CD4-positive, alpha-beta T cell (primary cell): ENCODE results near the gene DNHD1. TPM values are rescaled to one million over a fixed set of nuclear protein-coding genes. Genes with fewer than 3 reads are reported as not detected.

Experiments used
- ATAC-seq: fragments of 200-7000 bp; cut with Tn5 transposase; one replicate; pipeline ENCODE4 v1.10.0; 2022; ENCODE audit warnings: mild to moderate bottlenecking; ENCODE audit not compliant: poor library complexity
- CTCF ChIA-PET: fragments of 350-600 bp; sonication (Branson Sonifier 250); formaldehyde crosslinking; loops from one replicate; lab custom pipeline; 2021; ENCODE audit warnings: antibody characterized with exemption, inconsistent platforms; lab: Charles Lee
- POLR2A ChIA-PET: fragments of 350-600 bp; sonication (Branson Sonifier 250); formaldehyde crosslinking; loops from one replicate; lab custom pipeline; 2021; ENCODE audit warnings: antibody characterized with exemption, inconsistent platforms; lab: Charles Lee
- DNase-seq, 14 experiments: peaks; one replicate each; pipeline ENCODE4 v3.0.0-alpha.2; 2013 to 2020; ENCODE audit warnings: mixed read lengths in 2 of 14
- H3K27ac ChIP-seq, 2 donors: one replicate each; pipeline versions ENCODE4 v1.5.1 to v1.7.0; 2013; ENCODE audit warnings: low read length in 2 of 2, low read depth in 1 of 2, mild to moderate bottlenecking in 1 of 2
- H3K27me3 ChIP-seq, 2 experiments: 1 replicate in 1 of 2; 2 replicates in 1 of 2; pipeline versions ENCODE4 v1.6.1 to v1.7.0; 2013; ENCODE audit warnings: low read length in 2 of 2, control low read depth in 1 of 2, mild to moderate bottlenecking in 1 of 2, moderate library complexity in 1 of 2; ENCODE audit not compliant: insufficient read depth in 2 of 2, control insufficient read depth in 1 of 2
- H3K36me3 ChIP-seq: one replicate; pipeline ENCODE4 v1.6.1; 2013; ENCODE audit warnings: low read length, control low read depth; ENCODE audit not compliant: insufficient read depth
- H3K4me1 ChIP-seq: one replicate; pipeline ENCODE4 v1.6.1; 2013; ENCODE audit warnings: low read length, control low read depth; ENCODE audit not compliant: insufficient read depth
- H3K4me3 ChIP-seq: one replicate; pipeline ENCODE4 v1.5.1; 2013; ENCODE audit warnings: mild to moderate bottlenecking, low read length, moderate library complexity
- H3K9me3 ChIP-seq, 2 experiments: 1 replicate in 1 of 2; 2 replicates in 1 of 2; pipeline versions ENCODE4 v1.6.1 to v1.7.0; 2013; ENCODE audit warnings: low read length in 2 of 2, mild to moderate bottlenecking in 2 of 2, control low read depth in 1 of 2, moderate library complexity in 1 of 2; ENCODE audit not compliant: control insufficient read depth in 1 of 2, insufficient read depth in 1 of 2
- H3K27ac Mint-ChIP-seq: one replicate; pipeline ENCODE4 v1.8.0; 2020; ENCODE audit warnings: mixed read lengths
- H3K27me3 Mint-ChIP-seq: one replicate; pipeline ENCODE4 v1.8.0; 2021; ENCODE audit warnings: mixed read lengths
- H3K36me3 Mint-ChIP-seq: one replicate; pipeline ENCODE4 v1.8.0; 2021; ENCODE audit warnings: low read depth, mixed read lengths
- H3K4me1 Mint-ChIP-seq: one replicate; pipeline ENCODE4 v1.8.0; 2021; ENCODE audit warnings: low read depth, mixed read lengths
- H3K4me3 Mint-ChIP-seq: one replicate; pipeline ENCODE4 v1.8.0; 2020; ENCODE audit warnings: mild to moderate bottlenecking, mixed read lengths
- H3K9me3 Mint-ChIP-seq: one replicate; pipeline ENCODE4 v1.8.0; 2020; ENCODE audit warnings: mixed read lengths
- intact Hi-C, 2 experiments: fragments of 100-400 bp; cut with DNase I in 1 of 2; cut with micrococcal nuclease in 1 of 2; formaldehyde crosslinking; loops; one replicate each; pipeline versions ENCODE4 v1.15.1 to v1.9.0; 2023 to 2025; cut with DNase I, micrococcal nuclease
- total RNA-seq, 174 experiments: library from RNA in 2 of 174; stranded (reverse) in 2 of 174; gene quantifications; one replicate each; pipeline ENCODE4 v1.2.3 and lab custom pipeline; 2021 to 2026
- TF ChIP-seq, protein P1 (sequence below): fragments of 200-600 bp; IDR thresholded peaks from one replicate; pipeline ENCODE4 v1.8.0; 2022; ENCODE audit warnings: antibody characterized with exemption, mild to moderate bottlenecking

The DNHD1 gene
- total RNA-seq, 2 experiments from 2014 or later, result 44.1 to 46.8 TPM

DNA sequence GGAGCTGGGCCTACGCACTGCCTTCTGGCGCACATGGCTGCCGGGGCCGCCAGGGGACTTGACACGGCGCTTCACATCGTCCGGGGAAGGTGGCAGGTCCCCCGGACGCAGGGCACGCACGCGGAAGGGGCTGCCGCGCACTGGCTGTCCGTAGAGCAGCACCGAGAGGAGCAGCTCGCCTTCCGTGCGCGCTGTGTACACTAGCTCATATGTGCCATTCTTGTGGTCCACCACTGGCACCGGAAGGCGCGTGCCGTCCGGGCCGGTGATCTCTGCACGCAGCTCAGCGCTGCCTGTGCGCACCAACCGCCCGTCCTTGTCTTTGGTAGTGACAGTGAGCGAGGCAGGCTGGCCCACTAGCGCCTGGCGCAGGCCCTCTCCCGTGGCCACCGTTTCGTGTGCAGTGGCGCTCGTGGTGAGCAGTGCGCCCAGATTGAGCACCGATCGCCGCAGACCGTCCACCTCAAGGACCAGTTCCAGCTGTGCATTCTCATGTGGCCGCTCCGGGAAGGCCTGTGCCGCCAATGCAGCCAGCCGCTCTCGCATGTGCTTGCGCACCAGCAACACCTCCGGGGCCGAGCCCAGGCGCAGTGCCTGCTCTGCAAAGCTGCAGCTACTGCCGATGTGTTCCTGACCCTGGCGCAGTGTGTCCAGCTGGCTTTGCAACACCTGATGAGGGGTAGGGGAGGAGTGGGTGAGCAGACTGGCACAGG lies 40.6 kb upstream of the DNHD1 start:
- Histone ChIP-seq H3K27ac (no peak overlapping the region), H3K27me3 (no peaks in the 10 kb centered on the region), H3K4me1 (no peaks in the 10 kb centered on the region), H3K4me3 (no peak overlapping the region), H3K36me3 (peaks cover 38% of the 10 kb centered on the region), H3K9me3 (no peaks in the 10 kb centered on the region)
- Mint-ChIP-seq H3K27me3 (no peaks in the 10 kb centered on the region), H3K4me1 (no peaks in the 10 kb centered on the region), H3K36me3 (peaks cover 28% of the 10 kb centered on the region), H3K4me3 (no peak overlapping the region), H3K27ac (no peak overlapping the region), H3K9me3 (no peaks in the 10 kb centered on the region)
- DNase-seq (no peak), ATAC-seq (no peak)
- intact Hi-C loops, result no loop called here
- TF ChIP-seq, protein P1, sequence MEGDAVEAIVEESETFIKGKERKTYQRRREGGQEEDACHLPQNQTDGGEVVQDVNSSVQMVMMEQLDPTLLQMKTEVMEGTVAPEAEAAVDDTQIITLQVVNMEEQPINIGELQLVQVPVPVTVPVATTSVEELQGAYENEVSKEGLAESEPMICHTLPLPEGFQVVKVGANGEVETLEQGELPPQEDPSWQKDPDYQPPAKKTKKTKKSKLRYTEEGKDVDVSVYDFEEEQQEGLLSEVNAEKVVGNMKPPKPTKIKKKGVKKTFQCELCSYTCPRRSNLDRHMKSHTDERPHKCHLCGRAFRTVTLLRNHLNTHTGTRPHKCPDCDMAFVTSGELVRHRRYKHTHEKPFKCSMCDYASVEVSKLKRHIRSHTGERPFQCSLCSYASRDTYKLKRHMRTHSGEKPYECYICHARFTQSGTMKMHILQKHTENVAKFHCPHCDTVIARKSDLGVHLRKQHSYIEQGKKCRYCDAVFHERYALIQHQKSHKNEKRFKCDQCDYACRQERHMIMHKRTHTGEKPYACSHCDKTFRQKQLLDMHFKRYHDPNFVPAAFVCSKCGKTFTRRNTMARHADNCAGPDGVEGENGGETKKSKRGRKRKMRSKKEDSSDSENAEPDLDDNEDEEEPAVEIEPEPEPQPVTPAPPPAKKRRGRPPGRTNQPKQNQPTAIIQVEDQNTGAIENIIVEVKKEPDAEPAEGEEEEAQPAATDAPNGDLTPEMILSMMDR, result no peak
- ChIA-PET POLR2A (no interaction called here), CTCF (no interaction called here)

DNA sequence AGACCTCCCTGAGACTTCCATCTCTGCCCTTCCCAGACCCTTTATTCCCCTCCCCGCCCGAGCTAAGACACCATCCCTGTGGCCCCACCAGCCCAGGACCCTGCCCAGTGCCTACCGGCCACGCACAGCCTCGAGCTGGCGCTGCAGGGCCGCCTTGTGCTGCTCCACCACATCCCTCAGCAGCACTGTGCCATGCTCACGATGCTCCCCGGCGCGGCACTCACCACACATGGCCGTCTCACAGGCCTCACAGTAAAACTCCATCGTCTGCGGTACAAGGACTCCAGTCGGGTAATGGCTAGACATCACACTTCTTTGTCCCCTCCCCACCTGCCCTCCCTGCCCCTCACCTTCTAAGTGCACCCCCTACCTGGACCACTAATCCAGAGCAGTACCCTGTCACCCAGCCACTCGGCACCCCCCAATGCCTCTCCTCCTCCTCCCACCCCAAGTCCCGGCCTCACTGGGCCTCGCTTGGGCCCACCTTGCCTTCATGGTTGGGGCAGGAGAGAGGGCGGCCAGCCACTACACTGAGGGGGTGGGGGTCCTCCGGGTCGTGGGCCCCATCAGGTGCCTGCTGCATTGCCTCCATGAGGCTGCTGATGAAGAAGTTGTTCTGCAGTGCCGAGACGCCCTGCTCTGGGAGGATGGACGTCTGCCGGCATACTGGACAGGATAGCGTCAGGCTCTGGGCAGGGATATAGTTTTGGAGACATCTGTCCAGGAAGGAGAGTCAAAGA lies 39.3 kb upstream of the DNHD1 start:
- peaks cover 35% of the 10 kb centered on the region for H3K36me3 ChIP-seq
- H3K27ac ChIP-seq, result no peak overlapping the region
- ATAC-seq (no peak), DNase-seq (no peak)
- Mint-ChIP-seq H3K9me3 (no peaks in the 10 kb centered on the region), H3K27me3 (no peaks in the 10 kb centered on the region), H3K36me3 (peaks cover 32% of the 10 kb centered on the region), H3K27ac (no peak overlapping the region), H3K4me3 (no peak overlapping the region), H3K4me1 (no peaks in the 10 kb centered on the region)
- ChIA-PET POLR2A (no interaction called here), CTCF (no interaction called here)
- H3K4me1 ChIP-seq, result no peaks in the 10 kb centered on the region
- H3K4me3 ChIP-seq, result no peak overlapping the region
- H3K27me3 ChIP-seq, result no peaks in the 10 kb centered on the region
- TF ChIP-seq, protein P1, result no peak
- intact Hi-C loops, result no loop called here
- H3K9me3 ChIP-seq, result no peaks in the 10 kb centered on the region

DNA sequence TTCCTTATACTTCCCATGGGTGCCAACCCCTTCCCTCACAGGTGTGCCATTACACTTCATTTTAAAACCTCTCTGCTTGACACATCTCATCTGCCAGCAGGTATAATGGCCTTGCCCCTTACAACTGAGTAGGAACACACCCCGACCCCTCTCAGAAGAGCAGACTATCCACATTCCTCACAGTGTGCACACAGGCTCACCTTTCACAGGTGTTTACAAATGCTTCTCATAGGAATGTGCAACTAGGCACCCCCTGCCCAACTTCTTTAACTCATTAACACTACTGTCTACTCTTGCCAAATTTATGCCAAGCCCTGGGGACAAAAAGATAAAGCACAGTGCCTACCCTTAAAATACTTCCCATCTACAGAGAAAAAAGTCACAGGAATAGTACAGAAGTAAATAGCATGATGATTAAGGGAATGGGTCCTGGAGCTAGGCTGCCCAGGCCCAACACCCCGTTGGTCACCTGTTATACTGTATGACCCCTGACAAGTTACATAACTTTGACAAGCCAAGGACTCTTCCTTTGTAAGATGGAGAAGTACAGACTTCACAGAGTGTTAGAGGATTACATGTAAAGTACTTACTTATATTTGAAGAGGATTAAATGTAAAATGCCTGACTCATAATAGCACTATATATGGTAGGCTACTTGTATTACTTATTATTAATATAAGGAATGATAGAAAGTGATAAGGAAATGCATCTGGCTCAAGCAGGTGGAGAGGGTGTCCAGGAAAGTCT lies 38.6 kb upstream of the DNHD1 start:
- Mint-ChIP-seq H3K27ac (no peak overlapping the region), H3K27me3 (no peaks in the 10 kb centered on the region)
- POLR2A ChIA-PET, result no interaction called here

More for the DNA sequence above, 38.6 kb upstream of the DNHD1 start:
- peaks cover 37% of the 10 kb centered on the region for H3K36me3 Mint-ChIP-seq
- Histone ChIP-seq H3K4me1 (no peaks in the 10 kb centered on the region), H3K27me3 (no peaks in the 10 kb centered on the region), H3K36me3 (peaks cover 39% of the 10 kb centered on the region), H3K9me3 (no peaks in the 10 kb centered on the region), H3K4me3 (no peak overlapping the region), H3K27ac (no peak overlapping the region)
- intact Hi-C loops, result no loop called here
- no peaks in the 10 kb centered on the region for H3K9me3 Mint-ChIP-seq
- no peak overlapping the region for H3K4me3 Mint-ChIP-seq
- H3K4me1 Mint-ChIP-seq, result no peaks in the 10 kb centered on the region
- ATAC-seq (no peak), DNase-seq (no peak)
- TF ChIP-seq, protein P1, result no peak
- CTCF ChIA-PET, result no interaction called here
